VCaP (cell line): ENCODE measurements around the gene ERC2.

ENCODE experiments used
- H3K27ac ChIP-seq: fragments of 450-650 bp; 2 replicates; pipeline ENCODE4 v1.5.1; 2017
- TF ChIP-seq, protein P1 (sequence below): fragments of 450-650 bp; conservative IDR thresholded peaks from 2 replicates; pipeline ENCODE4 v1.5.1; 2017; ENCODE audit warnings: mild to moderate bottlenecking, moderate library complexity

ERC2 gene

DNA sequence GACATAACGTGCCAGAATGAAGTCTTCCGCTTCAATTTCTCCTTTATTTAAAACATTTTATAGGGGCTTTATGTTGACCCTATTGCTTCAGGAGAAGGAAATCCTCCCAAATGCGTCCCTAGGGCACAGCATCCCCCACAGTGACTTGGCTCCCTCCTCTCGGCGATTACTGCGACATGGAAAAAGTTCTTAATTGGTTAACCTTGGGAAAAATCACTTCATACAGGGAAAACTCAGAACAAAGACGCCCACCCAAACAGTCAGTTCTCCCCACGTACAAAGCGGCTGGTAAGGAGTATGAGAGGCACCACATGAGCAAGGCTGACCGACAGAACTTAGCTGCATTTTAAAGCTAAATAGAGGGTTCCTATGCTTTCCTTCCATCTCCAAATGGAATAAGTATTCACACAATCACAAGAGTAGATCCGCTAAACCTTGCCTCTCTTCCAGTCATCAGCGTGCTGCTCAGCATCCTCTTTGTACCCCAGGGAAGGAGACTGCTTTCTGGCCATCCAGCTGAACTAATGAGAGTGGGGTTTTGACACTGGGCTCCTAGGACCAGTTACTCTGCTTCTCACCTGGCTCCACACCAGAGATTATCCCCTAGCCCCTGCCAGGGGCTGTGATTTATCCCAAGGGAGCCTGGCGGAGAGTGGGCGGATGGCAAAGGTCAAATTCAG lies 565.9 kb downstream of the ERC2 start:
- TF ChIP-seq, protein P1, sequence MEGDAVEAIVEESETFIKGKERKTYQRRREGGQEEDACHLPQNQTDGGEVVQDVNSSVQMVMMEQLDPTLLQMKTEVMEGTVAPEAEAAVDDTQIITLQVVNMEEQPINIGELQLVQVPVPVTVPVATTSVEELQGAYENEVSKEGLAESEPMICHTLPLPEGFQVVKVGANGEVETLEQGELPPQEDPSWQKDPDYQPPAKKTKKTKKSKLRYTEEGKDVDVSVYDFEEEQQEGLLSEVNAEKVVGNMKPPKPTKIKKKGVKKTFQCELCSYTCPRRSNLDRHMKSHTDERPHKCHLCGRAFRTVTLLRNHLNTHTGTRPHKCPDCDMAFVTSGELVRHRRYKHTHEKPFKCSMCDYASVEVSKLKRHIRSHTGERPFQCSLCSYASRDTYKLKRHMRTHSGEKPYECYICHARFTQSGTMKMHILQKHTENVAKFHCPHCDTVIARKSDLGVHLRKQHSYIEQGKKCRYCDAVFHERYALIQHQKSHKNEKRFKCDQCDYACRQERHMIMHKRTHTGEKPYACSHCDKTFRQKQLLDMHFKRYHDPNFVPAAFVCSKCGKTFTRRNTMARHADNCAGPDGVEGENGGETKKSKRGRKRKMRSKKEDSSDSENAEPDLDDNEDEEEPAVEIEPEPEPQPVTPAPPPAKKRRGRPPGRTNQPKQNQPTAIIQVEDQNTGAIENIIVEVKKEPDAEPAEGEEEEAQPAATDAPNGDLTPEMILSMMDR = no peak
- H3K27ac ChIP-seq = no peak overlapping the region

DNA sequence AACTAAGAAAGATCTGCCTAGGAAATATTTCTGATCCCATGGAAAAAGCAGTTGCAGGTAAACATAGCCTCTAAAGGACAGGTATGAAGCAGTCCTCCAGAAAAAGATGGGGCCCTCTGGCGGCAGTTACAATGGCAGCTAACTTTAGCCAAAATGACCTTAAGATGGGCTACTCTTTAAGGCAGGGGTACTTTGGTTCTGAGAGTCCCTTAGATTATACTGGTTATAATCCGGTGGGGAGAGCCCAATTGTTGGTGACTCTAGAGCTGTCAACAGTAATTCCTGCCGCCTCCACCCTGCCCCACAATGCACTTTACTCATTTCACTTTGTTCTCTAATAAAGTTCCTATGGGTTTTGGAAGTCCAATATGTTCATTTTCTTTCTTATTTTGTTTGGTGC lies 568.4 kb downstream of the ERC2 start:
- TF ChIP-seq, protein P1 = peak; percentile 87
- H3K27ac ChIP-seq = no peak overlapping the region

DNA sequence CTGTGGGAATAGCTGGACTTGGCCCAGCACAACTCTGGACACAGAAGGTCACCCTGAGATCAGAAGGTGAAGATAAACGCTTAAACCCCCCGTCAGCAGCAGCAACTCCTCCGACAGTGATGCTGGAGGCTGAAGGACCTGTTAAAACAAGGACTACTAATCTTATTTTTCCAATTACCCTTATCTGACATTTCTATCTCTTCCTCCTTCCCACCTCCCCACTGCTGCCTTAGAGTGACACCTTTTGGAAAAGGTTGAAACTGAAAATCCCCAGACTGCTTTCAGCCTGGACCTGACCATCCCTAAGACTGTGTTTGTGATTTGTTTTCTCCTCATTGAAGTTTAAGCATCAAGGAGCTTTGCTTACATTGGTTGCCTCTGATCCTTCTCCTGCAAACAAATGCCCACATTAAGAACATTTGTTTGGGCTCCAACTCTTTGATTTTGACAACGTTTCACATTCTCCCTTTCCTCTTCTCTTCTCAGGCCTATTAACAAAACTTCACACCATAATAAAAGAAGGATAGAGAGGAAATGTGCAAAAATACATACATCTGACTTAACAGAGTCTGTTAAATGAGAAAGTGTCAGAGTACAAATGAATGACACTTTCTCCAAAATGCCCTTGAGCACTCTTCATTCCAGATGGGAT lies 570.6 kb downstream of the ERC2 start:
- H3K27ac ChIP-seq = no peak overlapping the region
- TF ChIP-seq, protein P1 = peak; percentile 97

DNA sequence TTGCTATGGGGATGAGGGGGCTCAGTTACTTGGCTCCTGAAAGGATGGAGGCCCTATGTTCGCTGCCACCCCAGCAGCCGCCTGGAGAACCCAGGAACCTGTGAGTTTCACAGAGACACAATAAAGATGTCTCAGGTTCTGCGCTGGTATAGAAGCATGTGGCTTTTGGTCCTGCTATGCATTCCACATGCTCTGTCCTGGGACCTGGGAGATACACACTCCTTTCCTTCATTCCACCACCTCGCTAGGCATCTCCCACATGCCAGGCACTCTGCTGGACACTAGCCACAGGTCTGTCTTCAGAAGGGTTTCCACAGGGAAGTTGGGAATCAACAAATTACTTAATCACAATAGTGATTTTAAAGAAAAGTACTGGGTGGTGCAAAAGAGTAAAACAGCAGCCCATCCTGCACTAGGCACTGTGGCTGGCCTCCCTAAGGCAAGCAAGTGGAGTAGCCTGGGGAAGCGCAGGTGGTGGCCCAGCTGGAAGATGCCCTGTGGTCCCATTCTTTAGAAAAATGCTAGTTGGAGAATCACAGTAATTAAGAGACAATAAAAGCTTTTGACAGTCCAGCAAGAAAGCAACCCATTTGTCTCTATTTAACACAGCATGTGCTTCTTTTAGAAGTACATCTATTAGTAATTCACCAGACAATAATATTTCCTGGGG lies 572.2 kb downstream of the ERC2 start:
- H3K27ac ChIP-seq = no peak overlapping the region
- TF ChIP-seq, protein P1 = no peak

DNA sequence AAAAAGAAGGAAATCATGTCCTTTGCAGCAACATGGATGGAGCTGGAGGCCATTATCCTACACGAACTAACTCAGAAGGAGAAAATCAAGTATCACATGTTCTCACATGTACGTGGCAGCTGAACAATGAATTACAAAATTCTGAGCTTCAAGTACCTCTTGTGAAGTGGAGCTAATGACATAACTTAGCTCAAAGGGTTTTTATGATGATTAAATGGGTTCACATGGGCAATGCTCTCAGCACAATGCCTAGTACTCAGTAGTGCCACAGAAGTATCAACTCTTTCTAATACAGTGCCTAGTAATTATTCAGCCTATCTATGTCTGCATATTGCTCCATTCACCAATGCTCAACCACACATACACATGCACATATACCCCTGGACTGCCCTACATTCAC lies 573.7 kb downstream of the ERC2 start:
- TF ChIP-seq, protein P1 = no peak
- no peak overlapping the region for H3K27ac ChIP-seq

DNA sequence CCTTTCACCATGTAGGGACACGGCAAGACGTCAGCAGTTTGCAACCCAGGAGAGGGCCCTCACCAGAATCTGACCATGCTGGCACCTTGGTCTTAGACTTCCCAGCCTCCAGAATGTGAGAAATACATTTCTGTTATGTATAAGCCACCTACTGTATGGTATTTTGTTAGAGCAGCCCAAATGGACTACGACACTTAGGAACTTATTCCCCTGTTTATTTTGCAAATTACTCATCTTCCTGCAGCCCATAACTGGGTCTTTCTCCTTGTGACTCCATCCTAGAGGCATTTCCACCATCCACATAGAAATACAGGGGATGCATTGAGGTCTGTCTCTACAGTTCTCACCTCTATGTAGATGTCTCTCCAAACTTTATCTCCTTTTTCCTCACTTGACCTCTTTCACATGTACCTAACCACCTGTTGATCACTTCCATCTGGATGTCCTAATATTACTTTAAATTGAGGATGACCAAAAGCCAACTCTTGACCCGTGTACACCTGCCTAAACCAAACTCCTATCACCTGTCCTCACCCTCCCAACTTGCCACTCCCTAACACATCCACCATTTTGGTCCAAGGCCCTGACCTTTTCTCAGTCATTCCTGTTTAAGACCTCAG lies 575.1 kb downstream of the ERC2 start:
- TF ChIP-seq, protein P1 = no peak
- no peak overlapping the region for H3K27ac ChIP-seq

DNA sequence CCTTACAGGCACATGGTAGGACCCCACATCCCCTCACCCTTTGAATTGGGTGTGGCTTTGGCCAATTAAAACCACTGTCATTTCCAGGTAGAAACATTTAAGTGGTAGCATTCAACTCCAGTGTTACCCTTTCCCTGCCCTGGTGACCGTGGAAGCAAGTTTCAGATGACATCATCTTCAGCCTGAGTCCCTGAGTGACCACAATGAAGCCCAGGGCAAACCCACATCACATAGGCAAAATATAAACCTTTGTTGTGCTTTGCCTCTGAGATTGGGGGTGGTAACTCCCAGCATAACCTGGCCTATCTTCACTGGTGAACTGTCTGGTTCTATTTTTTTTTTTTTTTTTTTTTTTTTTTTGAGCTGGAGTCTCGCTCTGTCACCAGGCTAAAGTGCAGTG lies 577.2 kb downstream of the ERC2 start:
- H3K27ac ChIP-seq = no peak overlapping the region

More for the DNA sequence above, 577.2 kb downstream of the ERC2 start:
- TF ChIP-seq, protein P1 = no peak
